Measurements from ENCODE around the gene RAB3A.
A peak's percentile ranks its signal among the peaks of the same experiment; 100 is the strongest.

Gene RAB3A

GRCh38 chr19:18197306-18197705 is 6.5 kb downstream of the RAB3A start:
- Histone ChIP-seq H3K9me3 (ENCODE audit: control insufficient read depth, insufficient read depth, low read length) (no peaks in the 10 kb centered on the region), H3K9ac (ENCODE audit: low read depth, low read length) (no peak overlapping the region), H3K4me1 (ENCODE audit: insufficient read depth, low read length) (peaks cover 5% of the 10 kb centered on the region; the same call in 1 of the 2 replicates), H3K36me3 (ENCODE audit: insufficient read depth, low read length) (no peaks in the 10 kb centered on the region; the same call in 1 of the 2 replicates)

GRCh38 chr19:18196511-18196845 is 7.4 kb downstream of the RAB3A start:
- no peaks in the 10 kb centered on the region for H3K9me3 ChIP-seq (ENCODE audit: control insufficient read depth, insufficient read depth, low read length)
- H3K9ac ChIP-seq (ENCODE audit: low read depth, low read length) = no peak overlapping the region
- peaks cover 5% of the 10 kb centered on the region; the same call in 1 of the 2 replicates for H3K4me1 ChIP-seq (ENCODE audit: insufficient read depth, low read length)
- no peaks in the 10 kb centered on the region; the same call in 1 of the 2 replicates for H3K36me3 ChIP-seq (ENCODE audit: insufficient read depth, low read length)

- peak overlapping the region; percentile 82; the same call in 1 of the 2 replicates for H3K9ac ChIP-seq (ENCODE audit: low read depth, low read length)
- H3K4me1 ChIP-seq (ENCODE audit: insufficient read depth, low read length) = peaks cover 5% of the 10 kb centered on the region; the same call in 1 of the 2 replicates
- no peaks in the 10 kb centered on the region for H3K9me3 ChIP-seq (ENCODE audit: control insufficient read depth, insufficient read depth, low read length)
These were observed 9.1 kb downstream of the RAB3A start for GRCh38 chr19:18194554-18195238.

GRCh38 chr19:18194181-18194530 is 9.7 kb downstream of the RAB3A start:
- Histone ChIP-seq H3K9me3 (ENCODE audit: control insufficient read depth, insufficient read depth, low read length) (no peaks in the 10 kb centered on the region), H3K4me1 (ENCODE audit: insufficient read depth, low read length) (peaks cover 5% of the 10 kb centered on the region; the same call in 1 of the 2 replicates), H3K36me3 (ENCODE audit: insufficient read depth, low read length) (no peaks in the 10 kb centered on the region; the same call in 1 of the 2 replicates), H3K9ac (ENCODE audit: low read depth, low read length) (peak overlapping the region; percentile 82; the same call in 1 of the 2 replicates)

More at GRCh38 chr19:18194554-18195238, 9.1 kb downstream of the RAB3A start:
- no peaks in the 10 kb centered on the region; the same call in 1 of the 2 replicates for H3K36me3 ChIP-seq (ENCODE audit: insufficient read depth, low read length)

- H3K9me3 ChIP-seq (ENCODE audit: control insufficient read depth, insufficient read depth, low read length) = no peaks in the 10 kb centered on the region
- H3K36me3 ChIP-seq (ENCODE audit: insufficient read depth, low read length) = no peaks in the 10 kb centered on the region; the same call in 1 of the 2 replicates
- peak overlapping the region; percentile 82 for H3K9ac ChIP-seq (ENCODE audit: low read depth, low read length)
- peaks cover 5% of the 10 kb centered on the region; the same call in 1 of the 2 replicates for H3K4me1 ChIP-seq (ENCODE audit: insufficient read depth, low read length)
These were observed 10.3 kb downstream of the RAB3A start for GRCh38 chr19:18193388-18194180.

DNA sequence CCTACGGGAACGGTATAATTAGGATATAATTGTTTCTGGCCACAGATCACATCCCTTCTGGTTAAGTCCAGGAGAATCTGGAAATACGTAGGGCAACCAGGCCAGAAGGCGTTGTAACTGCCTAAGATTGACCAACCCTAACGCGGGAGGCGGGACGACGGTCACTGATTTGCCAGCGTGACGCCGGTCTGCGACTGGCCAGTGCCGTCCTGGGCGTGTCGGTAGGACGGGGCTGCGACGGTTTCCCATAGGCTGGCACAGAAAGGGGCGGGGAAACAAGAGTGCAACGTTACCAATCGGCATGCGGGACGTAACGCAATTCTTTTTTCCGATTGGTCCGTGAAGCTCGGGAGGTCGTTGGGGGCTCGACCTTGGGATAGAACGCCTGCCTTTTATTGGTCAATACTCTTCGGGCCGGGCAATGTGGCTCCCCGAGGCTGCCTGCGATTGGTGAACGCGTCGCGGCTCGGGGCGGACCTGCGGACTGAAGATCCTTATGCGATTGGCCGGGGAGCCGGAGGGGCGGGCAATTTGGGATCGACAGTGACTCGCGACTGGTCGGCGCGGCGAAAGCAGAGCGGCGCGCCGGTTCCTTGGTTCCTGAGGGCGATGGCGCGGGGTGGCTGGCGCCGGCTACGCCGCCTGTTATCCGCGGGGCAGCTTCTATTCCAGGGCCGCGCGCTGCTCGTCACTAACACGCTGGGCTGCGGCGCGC is 11.0 kb downstream of the RAB3A start, which contains the start of gene MPV17L2:
Gene MPV17L2, plus strand, starts transcription at position 546 of the 715 bp plus-strand sequence. Its CDS starts 64 bp downstream, at position 610.
- H3K4me1 ChIP-seq (ENCODE audit: insufficient read depth, low read length) = peaks cover 5% of the 10 kb centered on the region; the same call in 1 of the 2 replicates
- no peaks in the 10 kb centered on the region for H3K9me3 ChIP-seq (ENCODE audit: control insufficient read depth, insufficient read depth, low read length)

GRCh38 chr19:18191640-18192062 is 12.2 kb downstream of the RAB3A start:
- peaks cover 5% of the 10 kb centered on the region; the same call in 1 of the 2 replicates for H3K4me1 ChIP-seq (ENCODE audit: insufficient read depth, low read length)
- H3K9ac ChIP-seq (ENCODE audit: low read depth, low read length) = peak overlapping the region; percentile 53; the same call in 1 of the 2 replicates
- H3K9me3 ChIP-seq (ENCODE audit: control insufficient read depth, insufficient read depth, low read length) = no peaks in the 10 kb centered on the region
- no peaks in the 10 kb centered on the region for H3K36me3 ChIP-seq (ENCODE audit: insufficient read depth, low read length)

More for the DNA sequence above, 11.0 kb downstream of the RAB3A start, which contains the start of gene MPV17L2:
- Histone ChIP-seq H3K9ac (ENCODE audit: low read depth, low read length) (peak within 1 kb of the TSS; percentile 82), H3K36me3 (ENCODE audit: insufficient read depth, low read length) (no peaks in the 10 kb centered on the region)

DNA sequence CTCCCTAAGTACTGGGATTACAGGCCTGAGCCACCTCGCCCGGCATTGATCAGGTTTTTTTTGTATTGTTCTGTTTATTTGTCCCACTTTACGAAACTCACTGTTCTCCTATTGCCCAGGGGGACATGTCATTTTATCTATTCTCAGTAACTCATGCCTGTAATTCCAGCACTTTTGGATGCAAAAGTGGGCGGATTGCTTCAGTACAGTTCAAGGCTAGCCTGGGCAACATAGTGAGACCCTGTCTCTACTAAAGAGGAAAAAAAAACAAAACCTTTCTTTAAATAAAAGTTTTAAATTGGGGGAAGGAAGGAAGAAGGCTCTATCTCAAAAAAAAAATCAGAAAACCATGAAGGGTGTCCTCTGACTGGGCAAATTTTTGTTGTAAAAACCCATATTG is 13.6 kb downstream of the RAB3A start:
- peaks cover 5% of the 10 kb centered on the region for H3K4me1 ChIP-seq (ENCODE audit: insufficient read depth, low read length)
- H3K9ac ChIP-seq (ENCODE audit: low read depth, low read length) = no peak overlapping the region
- H3K36me3 ChIP-seq (ENCODE audit: insufficient read depth, low read length) = no peaks in the 10 kb centered on the region
- H3K9me3 ChIP-seq (ENCODE audit: control insufficient read depth, insufficient read depth, low read length) = no peaks in the 10 kb centered on the region

- H3K9ac ChIP-seq (ENCODE audit: low read depth, low read length) = no peak overlapping the region
- no peaks in the 10 kb centered on the region; the same call in 1 of the 2 replicates for H3K4me1 ChIP-seq (ENCODE audit: insufficient read depth, low read length)
- H3K36me3 ChIP-seq (ENCODE audit: insufficient read depth, low read length) = no peaks in the 10 kb centered on the region
- no peaks in the 10 kb centered on the region for H3K9me3 ChIP-seq (ENCODE audit: control insufficient read depth, insufficient read depth, low read length)
These were observed 18.3 kb downstream of the RAB3A start for GRCh38 chr19:18185538-18185937.

- Histone ChIP-seq H3K4me1 (ENCODE audit: insufficient read depth, low read length) (no peaks in the 10 kb centered on the region; the same call in 1 of the 2 replicates), H3K9ac (ENCODE audit: low read depth, low read length) (no peak overlapping the region), H3K9me3 (ENCODE audit: control insufficient read depth, insufficient read depth, low read length) (no peaks in the 10 kb centered on the region), H3K36me3 (ENCODE audit: insufficient read depth, low read length) (no peaks in the 10 kb centered on the region)
These were observed 20.3 kb downstream of the RAB3A start for GRCh38 chr19:18183529-18183928.

DNA sequence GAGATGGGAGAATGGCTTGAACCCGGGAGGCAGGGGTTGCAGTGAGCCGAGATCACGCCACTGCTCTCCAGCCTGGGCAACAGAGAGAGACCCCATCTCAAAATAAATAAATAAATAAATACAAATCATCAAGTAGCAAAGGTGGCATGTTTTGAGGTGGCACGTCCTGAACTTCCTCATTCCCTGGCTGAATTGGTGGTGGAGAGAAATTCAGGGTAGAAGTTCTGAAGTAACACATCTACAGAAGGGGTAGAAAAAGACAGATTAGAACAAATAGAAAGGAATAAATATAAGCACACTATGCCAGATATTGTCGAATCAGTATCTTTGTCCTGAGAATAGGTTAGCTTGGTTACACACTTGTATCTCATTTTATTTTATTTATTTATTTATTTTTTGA is 23.9 kb downstream of the RAB3A start:
- Histone ChIP-seq H3K9me3 (ENCODE audit: control insufficient read depth, insufficient read depth, low read length) (no peaks in the 10 kb centered on the region), H3K36me3 (ENCODE audit: insufficient read depth, low read length) (no peaks in the 10 kb centered on the region), H3K9ac (ENCODE audit: low read depth, low read length) (no peak overlapping the region), H3K4me1 (ENCODE audit: insufficient read depth, low read length) (no peaks in the 10 kb centered on the region)

GRCh38 chr19:18176367-18177310 is 27.2 kb downstream of the RAB3A start:
- Histone ChIP-seq H3K4me1 (ENCODE audit: insufficient read depth, low read length) (no peaks in the 10 kb centered on the region), H3K9ac (ENCODE audit: low read depth, low read length) (no peak overlapping the region), H3K9me3 (ENCODE audit: control insufficient read depth, insufficient read depth, low read length) (no peaks in the 10 kb centered on the region), H3K36me3 (ENCODE audit: insufficient read depth, low read length) (no peaks in the 10 kb centered on the region)

- no peaks in the 10 kb centered on the region for H3K4me1 ChIP-seq (ENCODE audit: insufficient read depth, low read length)
- no peaks in the 10 kb centered on the region for H3K36me3 ChIP-seq (ENCODE audit: insufficient read depth, low read length)
- H3K9me3 ChIP-seq (ENCODE audit: control insufficient read depth, insufficient read depth, low read length) = no peaks in the 10 kb centered on the region
- H3K9ac ChIP-seq (ENCODE audit: low read depth, low read length) = no peak overlapping the region
These were observed 28.9 kb downstream of the RAB3A start for GRCh38 chr19:18174983-18175382.

Measured in ES-I3 (cell line).